Inflammatory macrophage treated with lipopolysaccharide for 4 hours (primary cell): ENCODE measurements around the gene NOMO2.
"Not testable (repeated sequence)": the region's sequence is repeated elsewhere in the genome, so short reads cannot be mapped to it uniquely, and the experiment has no call there.

Source experiments
- DNase-seq: peaks from one replicate; pipeline ENCODE4 v3.0.0-alpha.2; 2020

Gene NOMO2

DNA sequence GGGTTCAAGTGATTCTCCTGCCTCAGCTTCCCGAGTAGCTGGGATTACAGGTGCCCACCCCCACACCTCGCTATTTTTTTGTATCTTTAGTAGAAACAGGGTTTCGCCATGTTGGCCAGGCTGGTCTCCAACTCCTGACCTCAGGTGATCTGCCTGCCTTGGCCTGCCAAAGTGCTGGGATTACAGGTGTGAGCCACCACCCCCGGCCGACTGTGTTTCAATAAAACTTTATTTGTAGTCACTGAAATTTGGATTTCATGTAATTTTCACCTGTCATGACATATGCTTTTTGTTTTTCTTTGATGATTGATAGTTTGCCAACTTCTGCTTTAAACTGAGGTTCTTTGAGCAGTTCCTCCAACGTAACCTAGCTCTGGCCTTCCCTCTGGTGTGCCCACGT is 12.0 kb upstream of the NOMO2 start:
- not testable (repeated sequence) for DNase-seq

DNA sequence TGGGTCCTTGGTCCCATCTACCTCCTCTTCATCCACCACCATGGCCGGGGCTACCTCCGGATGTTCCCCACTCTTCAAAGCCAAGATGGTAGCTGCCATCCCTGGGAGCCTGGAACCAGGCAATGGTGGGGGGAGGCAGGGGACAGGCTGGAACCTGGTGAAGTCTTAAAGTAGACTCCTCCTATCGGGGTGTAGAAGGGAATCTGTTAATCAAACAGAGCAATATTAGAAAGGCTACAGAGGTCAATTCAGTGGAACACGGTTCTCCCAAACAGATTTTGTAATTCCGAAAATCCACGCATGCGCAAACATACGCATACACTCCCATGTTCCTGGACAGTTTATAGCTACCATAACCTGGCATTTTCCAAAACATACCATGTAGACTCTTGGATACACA is 11.1 kb upstream of the NOMO2 start:
- not testable (repeated sequence) for DNase-seq

DNA sequence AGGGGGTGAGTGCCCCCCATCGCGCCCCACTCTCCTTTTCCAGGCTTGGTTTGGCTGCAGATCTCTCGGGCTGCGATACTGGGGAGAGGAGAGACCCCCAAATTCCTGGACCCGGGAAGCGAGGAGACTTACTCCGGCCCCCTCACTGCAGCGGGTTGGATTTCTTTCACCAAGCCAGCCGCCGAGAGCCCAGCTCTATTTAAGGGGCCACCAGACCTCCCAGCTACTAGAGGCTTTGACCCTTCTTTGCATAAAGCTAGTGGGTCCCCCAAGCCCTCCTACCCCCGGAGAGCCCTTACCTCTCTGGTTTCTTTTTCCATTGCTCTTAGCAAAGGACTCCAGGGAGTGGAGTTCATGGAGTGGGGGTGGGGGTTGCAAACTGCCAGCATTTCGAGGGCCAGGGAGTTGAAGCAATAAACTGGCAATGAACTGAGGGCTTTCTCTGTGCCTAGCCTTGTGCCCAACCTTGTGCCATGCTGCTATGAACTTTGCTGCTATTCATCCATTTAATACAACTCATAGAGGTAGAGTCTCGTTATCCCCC is 9.5 kb upstream of the NOMO2 start:
- not testable (repeated sequence) for DNase-seq

DNA sequence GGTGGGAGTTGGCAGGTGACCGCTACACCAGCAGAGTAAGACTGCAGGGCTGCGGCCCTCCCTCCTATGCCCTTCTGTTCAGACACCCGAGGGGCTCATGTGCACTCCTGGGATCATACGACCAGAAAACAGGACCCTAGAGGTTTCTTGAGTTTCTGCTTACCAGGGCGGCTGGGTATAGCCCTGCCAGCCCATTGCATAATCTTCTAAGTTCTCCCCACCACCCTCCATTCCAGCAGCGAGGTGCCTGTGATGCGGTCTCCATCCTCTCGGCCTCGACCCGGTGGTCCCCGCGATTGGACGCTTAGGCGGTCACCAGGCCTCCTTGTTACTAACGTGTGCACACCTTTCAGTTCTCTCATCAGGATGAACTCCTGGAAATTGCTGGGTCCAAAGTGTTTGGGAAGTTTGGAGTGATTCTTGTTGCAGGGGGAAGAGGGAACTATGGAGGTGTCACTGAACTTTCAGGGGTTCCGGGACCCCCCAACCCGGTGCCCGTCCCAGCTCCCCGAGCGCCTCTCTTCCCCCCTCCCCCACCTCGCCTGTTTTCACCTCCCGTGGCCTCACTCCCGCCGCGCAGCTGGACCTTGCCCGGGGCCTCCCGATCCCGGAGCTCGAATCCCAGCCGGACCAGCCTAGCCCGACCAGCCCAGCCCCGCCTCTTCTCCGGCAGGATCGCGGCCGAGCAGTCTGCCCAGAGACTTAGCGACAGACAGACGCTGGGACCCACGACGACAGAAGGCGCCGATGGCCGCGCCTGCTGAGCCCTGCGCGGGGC is 8.8 kb upstream of the NOMO2 start:
- DNase-seq: not testable (repeated sequence)

DNA sequence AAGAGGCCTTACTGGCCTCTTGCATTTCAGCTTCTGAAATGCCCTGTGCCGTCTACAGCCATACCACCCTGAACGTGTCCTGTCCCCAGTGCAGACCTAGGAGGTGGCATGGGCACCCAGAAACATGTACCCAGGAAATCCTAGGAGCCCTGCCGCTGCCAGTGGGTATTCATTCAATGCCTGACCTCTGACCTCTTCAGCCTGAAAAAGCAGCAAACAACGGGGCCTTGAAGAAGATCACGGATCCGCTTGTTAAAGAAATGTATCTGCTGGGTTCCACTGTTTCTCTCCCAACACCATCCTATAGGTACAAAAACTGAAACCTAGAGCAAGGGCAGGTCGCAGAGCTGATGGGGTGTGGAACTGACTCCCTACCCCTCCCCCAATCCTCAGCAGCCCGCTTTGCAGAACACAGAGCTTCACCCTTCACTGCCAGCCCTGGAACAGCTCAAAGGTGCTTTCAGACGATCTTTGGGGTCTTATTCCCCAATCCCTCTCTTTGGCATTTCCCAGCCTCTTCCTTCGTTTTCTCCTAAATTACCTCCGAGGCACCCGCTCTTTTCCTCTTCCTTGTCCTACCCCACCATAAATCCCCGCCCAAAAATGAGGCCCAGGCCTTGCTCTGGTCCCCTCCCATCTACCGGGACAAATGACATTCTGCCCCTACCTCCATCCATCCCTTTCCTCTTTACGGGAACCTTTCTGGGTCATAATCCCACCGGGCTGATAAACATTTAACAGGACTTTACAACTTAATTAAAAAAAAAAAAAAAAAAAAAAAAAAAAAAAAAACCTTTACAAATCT is 1.3 kb downstream of the NOMO2 start:
- DNase-seq: not testable (repeated sequence)

DNA sequence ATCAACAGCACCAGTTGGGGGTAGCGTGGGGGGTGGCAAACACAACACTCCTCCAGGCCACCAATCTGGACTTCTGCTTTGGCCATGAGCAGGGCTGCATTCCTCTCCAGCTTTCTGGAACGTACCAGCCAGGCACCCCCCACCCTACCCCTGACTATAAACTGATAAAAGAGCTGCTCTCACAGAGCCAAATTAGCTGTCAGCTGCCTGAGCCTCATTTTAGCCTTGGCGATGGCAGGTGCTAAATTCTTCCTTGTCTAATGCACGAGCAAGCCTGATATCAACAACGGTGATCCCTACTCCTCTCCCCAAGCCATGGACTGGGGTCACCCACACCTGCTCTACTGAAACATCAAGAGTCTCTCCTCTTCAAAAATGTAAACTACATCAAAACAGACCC is 8.2 kb downstream of the NOMO2 start:
- DNase-seq: not testable (repeated sequence)

DNA sequence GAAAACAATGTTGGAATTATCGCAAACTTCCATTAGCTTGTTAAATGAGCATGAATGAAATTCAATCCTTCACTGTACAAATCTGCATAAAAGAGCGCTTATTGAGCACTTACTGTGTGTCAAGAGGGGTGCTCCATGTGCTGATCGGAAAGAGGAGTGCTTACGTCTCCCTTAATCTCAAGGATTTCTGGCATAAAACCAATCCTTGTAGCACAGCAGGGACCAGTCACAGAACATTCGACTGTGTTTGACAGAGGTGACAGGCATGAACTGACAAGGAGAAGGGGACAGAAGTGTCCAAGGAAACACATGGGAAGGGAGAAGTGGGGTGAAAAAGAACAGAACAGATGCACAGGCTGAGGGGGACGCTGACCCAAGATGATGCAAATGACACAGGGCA is 14.5 kb downstream of the NOMO2 start:
- DNase-seq: not testable (repeated sequence)

DNA sequence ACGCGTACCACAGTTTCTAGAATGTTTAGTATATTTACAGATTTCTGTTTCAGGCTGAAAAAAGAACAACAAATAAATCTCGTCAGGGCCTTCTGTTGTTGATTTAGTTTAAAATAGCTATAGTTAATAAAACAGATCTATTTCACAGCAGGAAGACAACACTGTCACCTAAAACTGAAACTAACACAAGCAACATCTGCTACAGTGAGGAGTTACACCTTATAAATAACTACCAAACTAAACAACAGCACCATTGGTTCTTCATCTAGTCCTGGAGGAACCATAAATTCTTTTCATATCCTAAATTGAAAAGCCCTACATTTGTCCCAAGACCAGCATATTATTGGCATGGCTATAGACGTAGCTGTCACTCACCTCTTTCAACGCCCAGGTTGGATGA is 15.0 kb downstream of the NOMO2 start:
- DNase-seq: not testable (repeated sequence)

DNA sequence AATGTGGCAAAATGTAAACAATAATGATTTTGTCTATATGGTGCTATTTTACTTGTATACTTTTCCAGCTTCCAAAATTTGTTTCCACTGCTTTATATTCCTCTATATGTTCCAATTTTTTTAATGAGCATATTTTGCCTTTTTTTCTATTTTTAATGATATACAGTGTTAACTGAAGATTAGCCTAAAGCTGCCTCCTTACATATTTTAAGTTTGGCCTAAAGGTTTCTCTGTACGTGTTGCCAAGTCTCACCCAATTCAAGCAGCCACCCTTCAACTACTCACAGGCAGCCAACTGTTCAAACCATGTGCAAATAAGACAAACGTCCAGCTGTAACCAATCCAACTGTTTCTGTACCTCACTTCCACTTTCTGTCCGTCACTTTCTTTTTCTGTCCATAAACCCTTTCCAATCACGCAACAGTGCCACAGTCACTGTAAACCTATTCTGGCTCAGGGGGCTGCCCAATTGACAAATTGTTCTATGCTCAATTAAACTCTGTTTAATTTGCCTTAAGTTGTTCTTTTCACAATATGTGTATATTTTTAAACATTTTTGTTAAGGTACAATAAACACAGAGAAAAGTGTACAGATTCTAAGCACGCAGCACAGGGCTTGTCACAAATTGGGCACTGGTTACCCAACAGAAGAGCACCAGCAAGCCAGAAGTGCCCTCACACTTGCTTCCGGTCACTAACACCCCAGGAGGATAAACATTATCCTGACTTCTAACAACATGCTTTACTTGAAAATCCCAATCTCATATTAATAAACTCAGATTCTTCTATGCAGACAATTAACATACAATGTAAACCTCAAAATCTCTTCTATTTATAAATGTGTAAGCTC is 17.4 kb downstream of the NOMO2 start:
- not testable (repeated sequence) for DNase-seq

DNA sequence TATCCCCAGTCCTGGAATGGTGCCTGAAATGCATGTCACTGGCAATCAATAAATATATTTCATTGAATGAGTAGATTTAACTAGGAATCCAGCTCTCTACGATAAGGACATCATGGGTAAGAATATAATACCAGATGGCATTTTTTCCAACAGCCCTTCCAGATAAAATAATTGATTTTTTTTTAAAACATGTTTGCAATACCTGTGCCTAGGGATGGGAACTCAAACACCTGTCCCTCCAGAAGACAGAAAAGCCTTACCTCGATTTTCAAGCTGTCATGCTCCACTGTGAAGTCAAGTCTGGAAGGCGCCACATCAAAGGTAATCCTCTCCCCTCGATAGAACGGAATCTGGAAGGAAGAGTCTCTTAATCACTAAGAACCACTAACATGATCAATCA is 20.0 kb downstream of the NOMO2 start:
- DNase-seq: not testable (repeated sequence)

DNA sequence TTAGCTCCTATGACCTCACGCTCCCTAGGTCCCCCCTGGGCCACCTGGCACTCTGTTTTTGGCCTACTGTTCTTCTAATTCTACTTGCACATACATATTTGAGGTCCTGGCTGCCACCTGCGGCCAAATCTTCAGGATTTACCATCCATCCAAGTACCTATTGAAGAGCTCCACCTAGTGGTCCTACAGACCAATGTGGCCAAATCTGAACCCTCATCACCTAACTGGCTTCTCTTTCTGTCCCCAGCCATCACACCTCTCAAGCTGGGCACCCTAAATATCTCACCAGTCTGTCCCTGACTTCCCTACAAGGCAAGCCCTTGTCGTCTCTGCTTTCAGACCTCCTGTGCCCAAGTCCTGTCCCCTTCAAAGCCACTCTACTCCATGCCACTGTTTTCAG is 24.9 kb downstream of the NOMO2 start:
- not testable (repeated sequence) for DNase-seq

DNA sequence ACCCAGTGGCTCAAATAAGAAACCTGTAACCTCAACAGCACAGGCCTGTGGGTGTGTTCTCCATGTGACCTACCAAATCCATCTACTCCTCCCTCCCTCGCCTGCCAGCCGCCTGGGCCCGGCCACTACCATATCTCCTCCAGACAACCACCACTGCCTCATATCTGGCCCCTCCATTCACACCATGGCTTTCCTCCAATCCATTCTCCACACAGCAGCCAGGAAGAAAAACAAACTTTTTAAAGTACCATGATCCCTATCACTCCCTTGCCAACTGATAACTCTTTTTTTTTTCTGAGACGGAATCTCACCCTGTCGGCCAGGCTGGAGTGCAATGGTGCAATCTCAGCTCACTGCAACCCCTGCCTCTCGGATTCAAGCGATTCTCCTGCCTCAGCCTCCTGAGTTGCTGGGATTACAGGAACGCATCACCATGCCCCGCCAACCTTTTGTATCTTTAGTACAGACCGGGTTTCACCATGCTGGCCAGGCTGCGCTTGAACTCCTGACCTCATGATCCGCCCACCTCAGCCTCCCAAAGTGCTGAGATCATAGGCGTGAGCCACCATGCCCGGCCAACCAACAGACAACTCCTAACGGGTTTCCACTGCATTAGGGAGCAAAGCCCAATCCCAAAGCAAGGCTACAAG is 26.3 kb downstream of the NOMO2 start:
- not testable (repeated sequence) for DNase-seq

DNA sequence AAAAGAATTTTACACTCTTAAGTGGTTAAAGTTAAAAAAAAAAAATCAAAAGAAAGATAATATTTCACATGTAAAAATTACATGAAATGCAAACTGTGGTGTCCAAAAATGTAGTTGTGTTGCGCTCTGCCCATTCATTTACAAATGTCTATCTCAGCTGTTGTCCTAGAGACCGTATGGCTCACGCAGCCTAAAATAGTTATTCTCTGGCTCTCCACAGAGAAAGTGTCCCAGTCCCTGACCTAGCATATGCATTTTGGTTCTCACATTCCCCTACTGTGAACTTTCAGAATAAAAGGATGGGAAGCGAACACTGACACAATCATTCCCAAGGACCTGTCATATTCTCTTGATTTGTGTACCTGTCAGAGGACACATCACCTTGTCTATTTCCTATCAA is 27.6 kb downstream of the NOMO2 start:
- not testable (repeated sequence) for DNase-seq

DNA sequence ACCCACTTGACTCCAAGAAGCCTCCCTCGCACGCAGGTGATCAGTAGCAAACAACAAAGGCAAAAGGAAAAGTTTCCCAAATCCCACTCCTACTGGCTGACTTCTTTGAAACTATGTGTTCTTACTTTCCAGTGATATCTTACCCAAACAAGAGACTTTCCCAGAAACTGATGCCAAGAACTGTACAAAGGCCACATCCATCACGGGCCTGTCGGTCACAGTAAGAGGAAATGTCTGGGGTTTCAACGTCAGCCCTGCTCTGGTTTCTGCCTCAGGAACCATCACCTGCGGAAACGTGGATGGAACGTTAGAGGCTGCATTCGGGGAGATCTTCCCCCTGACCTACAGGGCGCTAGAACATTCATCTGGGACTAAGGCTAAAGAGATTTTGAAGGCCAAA is 30.6 kb downstream of the NOMO2 start:
- DNase-seq: not testable (repeated sequence)

DNA sequence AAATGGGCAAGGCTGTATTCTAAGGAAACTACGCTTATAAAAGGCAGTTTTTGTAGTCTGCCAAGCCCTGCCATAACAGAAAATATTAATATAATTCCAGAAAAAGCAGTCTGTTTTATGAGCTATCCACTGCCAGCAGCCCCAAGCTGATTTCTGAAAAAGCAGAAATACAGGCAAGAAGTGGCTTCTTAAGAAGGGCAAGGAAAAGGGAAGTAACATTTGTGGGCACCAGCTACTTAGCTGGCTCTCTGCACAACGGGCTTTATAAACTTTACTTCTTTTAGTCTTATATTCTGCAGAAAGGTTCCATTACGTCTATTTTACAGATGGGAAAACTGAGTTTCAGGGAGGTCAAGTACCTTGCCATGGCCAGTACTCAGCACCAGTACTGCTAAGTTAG is 31.6 kb downstream of the NOMO2 start:
- not testable (repeated sequence) for DNase-seq

DNA sequence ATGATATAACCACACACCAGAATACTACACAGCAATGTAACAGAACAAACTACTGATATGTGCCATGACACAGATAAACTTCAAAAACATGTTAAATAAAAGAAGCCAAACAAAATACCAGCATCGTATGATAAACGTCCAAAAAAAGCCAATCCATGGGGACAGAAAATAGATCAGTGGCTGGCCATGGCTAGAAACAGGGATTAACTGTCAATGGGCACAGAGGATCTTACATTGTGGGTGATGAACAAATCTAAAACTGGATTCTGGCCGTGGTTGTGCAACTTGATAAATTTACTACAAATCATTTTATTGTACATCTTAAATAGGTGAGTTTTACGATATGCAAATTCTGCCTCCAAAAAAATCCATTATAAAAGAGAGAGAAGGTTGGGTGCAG is 35.4 kb downstream of the NOMO2 start:
- not testable (repeated sequence) for DNase-seq

DNA sequence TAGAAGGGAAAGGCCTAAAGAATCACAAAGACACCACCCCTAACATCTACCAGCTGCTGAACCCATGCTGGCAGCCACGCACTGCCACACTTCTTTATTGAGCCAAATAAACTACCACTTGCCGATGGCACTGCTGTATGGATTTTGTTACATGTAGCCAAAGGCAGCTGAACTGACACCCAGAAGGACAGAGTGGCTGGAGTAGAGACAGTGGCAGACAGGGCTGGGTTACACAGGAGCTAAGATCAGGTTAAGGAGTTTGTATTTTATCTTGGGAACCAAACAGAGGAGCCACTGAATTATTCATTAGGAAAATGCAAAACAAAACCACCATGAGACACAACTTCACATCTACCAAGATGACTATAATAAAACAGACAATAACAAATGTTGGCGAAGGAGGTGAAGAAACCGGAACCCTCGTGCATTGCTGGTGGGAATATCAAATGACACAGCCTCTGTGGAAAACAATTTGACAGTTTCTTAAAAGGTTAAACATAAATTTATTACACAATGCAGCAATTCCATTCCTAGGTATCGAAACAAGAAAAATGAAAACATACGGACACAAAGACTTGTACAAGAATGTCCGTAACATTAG is 35.9 kb downstream of the NOMO2 start:
- not testable (repeated sequence) for DNase-seq

DNA sequence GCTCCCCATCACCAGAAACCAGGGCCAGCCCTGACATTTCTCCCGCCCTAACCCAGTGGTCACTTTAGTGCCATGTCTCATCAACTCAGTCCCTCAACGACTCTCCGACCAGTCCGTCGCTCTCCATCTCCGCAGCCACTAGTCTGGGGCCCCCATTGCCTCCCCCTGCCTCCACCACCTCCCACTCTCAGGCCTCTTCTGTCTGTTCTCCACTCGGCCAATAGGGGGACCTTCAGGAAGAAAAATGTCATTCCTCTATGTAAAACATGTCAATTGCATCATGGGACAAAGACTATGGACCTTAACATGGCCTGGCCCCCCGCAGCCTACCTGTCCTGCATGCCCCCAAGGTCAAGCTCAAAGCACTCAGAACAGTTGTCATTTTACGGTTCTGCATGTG is 39.3 kb downstream of the NOMO2 start:
- not testable (repeated sequence) for DNase-seq

DNA sequence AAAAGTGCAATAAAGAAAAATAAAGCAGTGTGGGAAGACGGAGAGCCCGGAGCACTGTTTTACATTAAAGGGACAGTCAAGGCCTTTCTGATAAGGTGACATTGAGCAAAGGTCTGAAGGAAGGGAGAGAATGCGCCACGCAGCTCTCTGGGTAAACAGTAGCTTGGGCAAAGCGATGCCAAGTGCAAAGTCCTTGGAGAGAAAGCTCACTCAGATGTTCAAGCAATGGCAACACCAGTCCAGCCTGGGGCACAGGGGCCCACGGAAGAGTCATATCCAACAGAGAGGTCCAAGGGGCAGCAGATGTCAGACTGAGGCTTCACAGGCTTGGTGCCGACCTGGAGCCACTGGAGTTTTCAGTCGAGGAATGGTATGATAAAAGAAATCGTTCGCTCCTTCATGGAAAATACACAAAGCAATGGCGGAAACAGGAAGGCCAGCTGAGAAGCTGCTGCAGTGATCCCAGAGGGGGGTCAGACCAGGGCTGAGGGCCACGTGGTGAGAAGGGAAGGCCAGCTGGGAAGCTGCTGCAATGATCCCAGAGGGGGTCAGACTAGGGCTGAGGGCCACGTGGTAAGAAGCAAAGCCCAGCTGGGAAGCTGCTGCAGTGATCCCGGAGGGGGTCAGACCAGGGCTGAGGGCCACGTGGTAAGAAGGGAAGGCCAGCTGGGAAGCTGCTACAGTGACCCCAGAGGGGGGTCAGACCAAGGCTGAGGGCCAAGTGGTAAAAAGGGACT is 40.3 kb downstream of the NOMO2 start:
- not testable (repeated sequence) for DNase-seq

DNA sequence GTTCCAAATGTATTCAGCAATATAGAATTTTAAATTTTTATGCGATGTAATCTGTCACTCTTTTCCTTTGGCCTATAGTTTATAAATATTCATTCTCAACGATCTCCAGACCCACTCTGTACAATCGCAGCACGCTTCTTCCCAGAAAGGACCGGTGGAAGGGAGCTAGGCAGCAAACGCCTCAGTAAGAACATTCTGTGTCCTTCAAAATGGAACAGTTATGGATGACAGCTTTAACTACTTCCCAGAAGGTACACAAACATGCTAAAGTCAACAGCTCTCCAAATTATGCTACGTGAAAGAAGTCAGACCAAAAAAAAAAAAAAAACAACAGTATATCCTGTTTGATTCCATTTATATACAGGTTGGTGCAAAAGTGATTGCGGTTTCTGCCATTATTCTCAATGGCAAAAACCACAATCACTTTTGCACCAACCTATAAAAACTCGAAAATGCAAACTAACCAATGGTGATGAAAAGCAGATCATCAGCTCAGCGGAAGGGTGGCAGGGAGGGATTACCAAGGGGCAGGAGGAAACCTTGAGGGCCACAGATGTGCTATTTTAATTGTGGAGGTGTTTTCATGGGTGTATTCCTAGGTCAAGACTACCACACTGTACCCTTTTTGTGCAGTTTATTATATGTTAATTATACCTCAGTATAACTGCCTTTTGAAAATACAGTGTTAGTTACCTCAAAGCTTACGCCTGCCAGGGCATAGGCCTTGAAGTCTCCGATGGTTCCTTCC is 43.2 kb downstream of the NOMO2 start:
- not testable (repeated sequence) for DNase-seq
